GM18519 (cell line): ENCODE results near the gene ZNF750.

ENCODE experiments used
- ATAC-seq: cut with Tn5 transposase; IDR thresholded peaks from one replicate; pipeline ENCODE4 v1.9.1; 2021; ENCODE audit warnings: mild to moderate bottlenecking, moderate library complexity; ENCODE audit not compliant: unreplicated experiment, low FRiP score

The ZNF750 gene

GRCh38 chr17:82860606-82861392 lies 21.0 kb upstream of the ZNF750 start:
- no peak for ATAC-seq

GRCh38 chr17:82859431-82860403 lies 19.9 kb upstream of the ZNF750 start:
- no peak for ATAC-seq

- no peak for ATAC-seq
Observed at GRCh38 chr17:82858376-82859126, 18.7 kb upstream of the ZNF750 start.

- ATAC-seq, result no peak
Observed at GRCh38 chr17:82856361-82856760, 16.5 kb upstream of the ZNF750 start.

- ATAC-seq, result no peak
Observed at GRCh38 chr17:82854226-82854625, 14.4 kb upstream of the ZNF750 start.

DNA sequence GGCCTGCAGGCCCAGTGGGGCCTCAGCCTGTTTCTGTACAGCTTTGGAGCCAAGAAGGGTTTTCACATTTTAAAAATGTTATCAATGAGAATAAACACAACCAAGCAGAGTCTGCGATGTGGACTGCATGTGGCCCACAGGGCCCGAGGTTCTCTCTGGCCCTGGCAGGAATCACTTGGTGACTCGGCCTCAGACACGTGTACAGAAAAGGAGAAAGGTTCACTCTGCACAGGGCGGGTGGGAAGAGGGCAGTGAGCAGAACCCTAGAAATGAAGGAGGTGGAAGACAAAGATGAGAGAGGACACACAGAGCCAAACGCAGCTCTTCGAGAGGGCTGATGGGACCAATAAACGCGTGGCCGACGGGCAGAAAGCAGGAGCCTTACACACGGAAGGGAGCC lies 11.6 kb upstream of the ZNF750 start:
- ATAC-seq, result no peak

GRCh38 chr17:82849076-82849945 lies 9.5 kb upstream of the ZNF750 start:
- no peak for ATAC-seq

DNA sequence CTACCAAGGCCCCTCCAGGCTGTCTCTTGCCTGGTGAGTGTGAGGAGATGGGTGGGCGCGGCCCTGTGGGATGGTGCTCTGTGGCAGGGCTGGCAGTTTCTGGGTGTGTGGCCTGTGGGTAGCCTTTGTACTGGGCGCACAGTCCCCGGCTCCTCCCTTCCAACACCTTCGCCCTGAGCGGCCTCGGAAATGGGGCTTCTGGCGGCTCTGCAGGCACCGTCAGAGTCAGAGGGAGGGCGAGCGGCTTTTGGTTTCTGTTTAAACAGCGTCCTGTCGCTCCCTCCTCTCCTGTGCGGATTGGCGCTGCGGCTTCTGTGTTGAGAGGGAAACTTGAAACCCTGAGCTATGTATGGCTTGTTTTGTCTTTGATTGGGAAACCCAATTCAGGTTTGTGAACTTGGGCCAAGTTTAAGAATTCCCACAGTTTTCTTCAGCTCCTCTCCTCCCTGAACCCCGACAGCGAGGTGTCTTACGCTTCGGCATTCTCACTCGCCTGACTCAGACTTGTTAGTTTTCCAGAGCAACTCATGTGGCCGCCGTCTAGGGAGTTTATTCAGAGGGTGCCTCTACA lies 8.3 kb upstream of the ZNF750 start:
- ATAC-seq, result no peak

GRCh38 chr17:82846061-82846691 lies 6.4 kb upstream of the ZNF750 start:
- no peak for ATAC-seq

GRCh38 chr17:82845163-82845807 lies 5.5 kb upstream of the ZNF750 start:
- no peak for ATAC-seq

GRCh38 chr17:82844796-82845162 lies 5.0 kb upstream of the ZNF750 start:
- no peak for ATAC-seq

GRCh38 chr17:82843904-82844680 lies 4.3 kb upstream of the ZNF750 start:
- ATAC-seq, result no peak

GRCh38 chr17:82841921-82842596 lies 2.2 kb upstream of the ZNF750 start:
- no peak for ATAC-seq

DNA sequence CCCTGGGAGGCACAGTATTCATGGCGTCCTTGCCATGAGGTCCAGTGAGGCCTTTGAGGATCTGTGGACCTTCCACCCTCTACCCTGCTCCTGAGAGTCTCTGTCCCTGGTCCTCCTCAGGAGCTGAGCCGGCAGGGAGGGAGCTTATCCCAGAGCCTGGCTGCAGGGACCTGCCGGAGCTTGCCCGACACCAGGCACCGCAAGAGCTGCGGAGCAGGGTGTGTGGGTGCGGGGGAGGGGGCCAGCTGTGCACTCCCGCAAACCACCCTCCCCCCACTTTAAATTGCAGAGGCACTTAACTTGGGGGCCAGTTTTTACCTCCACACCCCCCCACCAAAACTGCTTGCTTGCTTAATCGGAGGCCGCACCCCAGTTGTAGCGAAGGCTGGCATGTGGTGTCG lies 609 bp upstream of the ZNF750 start:
- no peak for ATAC-seq

DNA sequence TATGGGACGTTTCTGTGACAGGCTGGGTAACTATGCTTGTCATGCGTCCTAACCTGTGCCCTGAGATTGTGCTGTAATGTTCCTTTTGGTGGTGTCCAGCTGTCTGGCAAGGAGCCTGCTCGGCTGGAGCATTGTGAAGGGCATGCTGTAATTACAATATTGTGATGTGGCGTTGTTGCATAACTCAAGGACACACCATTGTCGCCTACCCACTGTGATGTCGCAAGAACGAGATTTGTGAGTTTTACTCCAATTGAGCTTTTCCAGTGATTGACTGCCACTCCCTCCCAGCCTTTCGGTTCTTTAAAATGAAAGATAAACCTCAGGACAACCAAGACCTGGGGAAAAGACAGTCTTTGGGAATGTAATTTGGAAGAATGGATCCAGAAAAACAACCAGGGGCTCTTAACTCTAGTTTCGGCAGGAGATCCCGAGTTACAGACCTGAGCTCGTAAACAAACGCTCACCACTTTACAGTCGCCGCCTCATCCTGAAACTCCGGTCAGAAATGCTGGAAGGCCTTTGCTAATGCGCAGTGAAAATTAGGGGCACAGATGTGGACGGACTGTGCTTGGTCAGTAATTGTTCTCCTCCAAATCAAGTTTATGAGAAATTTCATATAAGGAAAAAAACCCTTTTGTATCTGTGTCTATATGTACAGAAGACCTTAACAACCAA lies 1.3 kb downstream of the ZNF750 start:
- no peak for ATAC-seq

GRCh38 chr17:82837586-82838320 lies 2.1 kb downstream of the ZNF750 start:
- no peak for ATAC-seq
